GM10248 (cell line): ENCODE data around the gene RPL36.

Source experiments
- CTCF ChIA-PET: fragments of 300-600 bp; sonication (Branson Sonifier 250); formaldehyde crosslinking; extraction: SDS; loops from one replicate; lab custom pipeline; 2021; ENCODE audit warnings: antibody characterized with exemption; lab: Yijun Ruan, JAX
- POLR2A ChIA-PET: fragments of 350-650 bp; sonication (Branson Sonifier 250); formaldehyde crosslinking; extraction: SDS; loops from one replicate; lab custom pipeline; 2020; ENCODE audit warnings: antibody characterized with exemption; lab: Yijun Ruan, JAX
- DNase-seq: peaks from one replicate; pipeline ENCODE4 v3.0.0; 2012; ENCODE audit errors: extremely low spot score
- TF ChIP-seq, protein P1 (sequence below): IDR thresholded peaks from 2 replicates; pipeline ENCODE4 v1.5.1; 2012; ENCODE audit warnings: mild to moderate bottlenecking, low read depth; ENCODE audit errors: extremely low read depth, missing control alignments, control extremely low read depth

RPL36 gene

DNA sequence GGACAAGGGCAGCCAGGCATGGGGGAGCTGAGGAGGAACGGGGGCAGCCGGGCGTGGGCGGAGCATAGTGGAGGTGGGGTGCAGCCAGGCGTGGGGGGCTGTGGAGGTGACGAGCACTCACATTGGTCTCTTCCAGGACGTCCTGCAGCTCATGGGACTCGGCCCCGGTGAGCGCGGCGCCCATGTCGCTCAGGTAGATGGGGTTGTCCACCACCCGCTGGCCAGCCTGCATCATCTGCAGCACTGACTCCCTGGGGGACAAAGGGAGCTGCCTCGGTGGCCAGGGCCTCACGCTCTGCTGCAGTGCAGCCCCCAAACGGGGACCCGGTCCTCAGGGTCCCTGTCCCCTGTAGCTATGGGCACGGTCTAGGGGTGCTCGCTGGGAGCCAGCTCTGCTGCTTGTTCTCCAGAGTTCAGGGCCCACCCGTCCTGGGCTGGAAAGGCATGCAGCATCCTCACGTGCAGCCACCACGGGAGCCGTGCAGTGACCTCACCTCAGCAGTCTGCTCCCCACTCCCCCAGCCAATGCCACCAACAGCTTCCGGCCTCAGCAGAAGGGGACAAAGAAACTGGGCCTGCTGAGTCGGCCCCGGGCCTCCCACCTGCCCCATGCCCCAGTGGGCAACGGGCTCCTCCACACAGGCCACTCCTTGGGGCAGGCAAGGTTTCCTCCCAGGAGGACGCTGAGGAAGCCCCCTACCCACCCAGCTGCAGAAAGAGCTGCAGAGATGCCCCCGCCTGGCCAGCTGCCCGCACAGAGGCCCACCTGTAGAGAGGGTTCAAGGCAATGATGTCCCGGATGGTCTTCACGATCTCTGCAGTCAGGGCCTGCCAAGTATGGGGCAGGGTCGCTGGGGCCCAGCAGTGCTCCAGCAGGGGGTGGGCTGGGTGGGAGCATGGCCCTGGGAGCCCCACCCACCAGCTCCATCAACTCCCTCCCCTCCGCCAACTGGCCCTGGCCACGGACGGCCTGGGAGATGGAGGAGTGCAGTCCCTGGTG, 17.8 kb downstream of the RPL36 start:
- TF ChIP-seq, protein P1, sequence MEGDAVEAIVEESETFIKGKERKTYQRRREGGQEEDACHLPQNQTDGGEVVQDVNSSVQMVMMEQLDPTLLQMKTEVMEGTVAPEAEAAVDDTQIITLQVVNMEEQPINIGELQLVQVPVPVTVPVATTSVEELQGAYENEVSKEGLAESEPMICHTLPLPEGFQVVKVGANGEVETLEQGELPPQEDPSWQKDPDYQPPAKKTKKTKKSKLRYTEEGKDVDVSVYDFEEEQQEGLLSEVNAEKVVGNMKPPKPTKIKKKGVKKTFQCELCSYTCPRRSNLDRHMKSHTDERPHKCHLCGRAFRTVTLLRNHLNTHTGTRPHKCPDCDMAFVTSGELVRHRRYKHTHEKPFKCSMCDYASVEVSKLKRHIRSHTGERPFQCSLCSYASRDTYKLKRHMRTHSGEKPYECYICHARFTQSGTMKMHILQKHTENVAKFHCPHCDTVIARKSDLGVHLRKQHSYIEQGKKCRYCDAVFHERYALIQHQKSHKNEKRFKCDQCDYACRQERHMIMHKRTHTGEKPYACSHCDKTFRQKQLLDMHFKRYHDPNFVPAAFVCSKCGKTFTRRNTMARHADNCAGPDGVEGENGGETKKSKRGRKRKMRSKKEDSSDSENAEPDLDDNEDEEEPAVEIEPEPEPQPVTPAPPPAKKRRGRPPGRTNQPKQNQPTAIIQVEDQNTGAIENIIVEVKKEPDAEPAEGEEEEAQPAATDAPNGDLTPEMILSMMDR = no peak
- no peak for DNase-seq
- CTCF ChIA-PET = interaction anchor here (1.5 to 7.9 kb wide), 2 partner anchors 13 to 20 kb away, joined by 4 to 64 read pairs; partner anchors contain the start of genes CATSPERD, LONP1 and RPL36
- POLR2A ChIA-PET = interaction anchor here (1.1 to 2.0 kb wide), 2 partner anchors 13 to 17 kb away, joined by 5 to 9 read pairs; partner anchors contain the start of genes CATSPERD and LONP1

DNA sequence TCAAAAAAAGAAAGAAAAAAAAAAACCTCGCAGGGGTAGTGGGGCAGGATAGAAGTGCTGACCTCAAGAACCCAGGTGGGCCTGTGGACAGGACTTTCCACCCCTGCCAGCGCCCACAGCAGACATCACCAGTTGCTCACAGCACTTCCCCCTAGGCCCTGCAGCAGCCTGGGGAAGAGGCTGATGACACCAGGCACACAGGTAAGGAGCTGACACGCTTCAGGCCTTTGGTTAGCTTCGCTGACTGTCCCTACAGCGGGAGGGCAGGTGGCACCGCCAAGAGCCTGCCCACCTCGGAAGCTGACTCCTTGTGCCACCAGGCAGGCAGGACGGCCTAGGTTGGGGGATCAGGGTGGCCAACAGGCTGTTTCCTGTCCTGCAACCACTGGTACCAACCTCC, 20.9 kb downstream of the RPL36 start:
- TF ChIP-seq, protein P1 = no peak
- POLR2A ChIA-PET = interaction anchor here (0.6 to 1.3 kb wide), 2 partner anchors 20 to 1473 kb away, joined by 3 to 4 read pairs; no protein-coding TSS in a partner anchor
- CTCF ChIA-PET = interaction anchor here (1.5 to 7.9 kb wide), 3 partner anchors 10 to 23 kb away, joined by 3 to 64 read pairs (median 5); partner anchors contain the start of gene RPL36

DNA sequence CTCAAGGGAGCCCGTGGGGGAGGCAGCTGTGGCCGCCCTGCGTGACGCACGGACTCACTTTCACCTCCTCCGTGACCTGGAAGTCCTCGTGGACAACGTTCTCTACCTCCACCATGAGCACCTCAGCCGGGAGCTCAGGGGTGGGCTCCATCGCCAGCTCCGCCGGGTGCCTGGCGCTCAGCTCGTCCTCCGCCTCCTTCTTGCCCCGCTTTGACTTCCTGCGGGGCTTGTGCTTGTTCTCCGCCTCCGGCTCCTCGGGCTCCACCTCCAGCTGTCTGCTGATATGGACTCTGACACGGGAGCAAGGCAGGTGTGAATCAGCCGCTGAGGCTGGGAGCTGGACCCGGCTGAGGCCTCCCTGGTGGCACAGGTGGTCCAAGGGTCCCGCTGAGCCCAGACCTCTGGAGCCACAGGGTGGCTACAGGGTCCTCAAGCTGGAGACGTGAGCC, 21.6 kb downstream of the RPL36 start:
- ChIA-PET POLR2A (interaction anchor here (0.6 to 1.3 kb wide), 3 partner anchors 16 to 1473 kb away, joined by 3 to 7 read pairs (median 3); partner anchors contain the start of gene RPL36), CTCF (interaction anchor here (1.5 to 7.9 kb wide), 3 partner anchors 9 to 24 kb away, joined by 3 to 64 read pairs (median 5); partner anchors contain the start of gene RPL36)
- DNase-seq = no peak
- TF ChIP-seq, protein P1 = no peak

More for the DNA sequence above, 20.9 kb downstream of the RPL36 start:
- no peak for DNase-seq

DNA sequence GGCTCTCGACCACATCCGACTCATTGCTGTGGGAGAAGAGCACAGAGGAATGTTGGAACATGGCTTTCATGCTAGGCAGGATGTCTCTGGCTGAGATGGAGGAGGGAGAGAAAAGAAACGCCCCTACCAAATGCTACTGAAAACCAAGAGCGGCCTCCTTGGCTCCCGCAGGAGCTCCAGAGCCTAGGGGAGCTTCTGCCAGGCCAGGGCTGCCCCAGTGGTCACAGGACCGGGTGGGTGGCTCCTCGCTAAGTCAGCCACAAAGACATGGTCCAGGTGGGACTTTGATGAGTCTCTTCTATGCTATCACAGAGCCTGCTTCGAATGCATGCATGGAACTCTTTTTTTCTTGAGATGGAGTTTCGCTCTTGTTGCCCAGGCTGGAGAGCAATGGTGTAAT, 23.1 kb downstream of the RPL36 start:
- ChIA-PET CTCF (interaction anchor here (1.4 to 7.9 kb wide), 3 partner anchors 22 to 81 kb away, joined by 3 to 64 read pairs (median 7); partner anchors contain the start of gene RPL36), POLR2A (interaction anchor here (0.9 to 1.1 kb wide), 2 partner anchors 22 to 26 kb away, joined by 3 read pairs; no protein-coding TSS in a partner anchor)
- no peak for DNase-seq
- TF ChIP-seq, protein P1 = no peak

DNA sequence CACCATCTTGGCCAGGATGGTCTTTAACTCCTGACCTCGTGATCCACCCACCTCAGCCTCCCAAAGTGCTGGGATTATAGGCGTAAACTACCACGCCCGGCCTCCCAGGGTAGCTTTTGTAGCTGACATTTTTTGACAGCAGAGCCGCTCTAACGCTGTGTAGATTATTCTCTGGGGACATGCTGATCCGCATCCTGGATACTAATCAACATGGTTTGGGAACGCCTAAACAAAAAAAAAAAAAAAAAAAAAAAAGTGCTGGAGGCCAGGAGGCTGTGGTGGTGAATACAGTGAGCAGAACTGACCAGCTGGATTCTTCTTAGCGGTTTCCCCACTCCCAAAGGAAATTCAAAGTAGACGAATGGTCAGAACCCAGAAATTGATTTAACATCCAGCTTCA, 24.7 kb downstream of the RPL36 start:
- ChIA-PET CTCF (interaction anchor here (7.9 kb wide), 1 partner anchor 27 kb away, joined by 64 read pairs; the partner anchor contains the start of gene RPL36), POLR2A (interaction anchor here (0.6 to 1.2 kb wide), 3 partner anchors 11 to 746 kb away, joined by 3 to 5 read pairs (median 3); partner anchors contain the start of gene KDM4B)
- DNase-seq = no peak
- TF ChIP-seq, protein P1 = no peak

DNA sequence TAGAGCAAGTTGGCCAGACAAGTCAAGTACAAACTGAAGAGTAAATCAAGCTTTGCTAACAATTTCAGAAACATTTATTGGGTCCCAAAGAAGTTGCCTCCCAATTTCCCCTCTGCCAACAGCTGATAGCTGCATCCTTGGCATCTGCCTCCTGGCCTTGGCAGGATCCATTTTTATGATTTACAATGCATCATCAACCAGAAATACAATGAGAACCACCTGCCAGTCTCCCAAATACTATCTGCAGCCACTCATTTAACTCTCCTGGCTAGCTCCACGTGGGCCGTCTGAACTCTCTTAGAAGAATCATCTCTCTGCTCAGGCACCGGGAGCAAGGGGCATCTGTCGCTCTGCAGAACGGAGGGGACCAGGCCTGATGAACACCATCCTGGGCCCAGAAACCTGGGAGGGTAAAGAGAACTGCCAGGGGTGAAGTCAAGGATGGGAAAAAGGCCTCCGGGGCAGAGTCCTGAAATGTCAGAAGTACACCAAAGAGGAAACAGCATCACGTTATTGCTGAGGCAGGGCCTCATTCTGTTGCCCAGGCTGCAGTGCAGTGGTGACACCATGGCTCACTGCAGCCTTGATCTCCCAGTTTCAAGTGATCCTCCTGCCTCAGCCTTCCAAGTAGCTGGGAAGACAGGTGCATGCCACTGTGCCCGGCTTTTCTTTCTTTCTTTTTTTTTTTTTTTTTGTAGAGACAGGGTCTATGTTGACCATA, 27.3 kb downstream of the RPL36 start:
- ChIA-PET CTCF (interaction anchor here (0.9 to 6.5 kb wide), 5 partner anchors 8 to 87 kb away, joined by 3 to 79 read pairs (median 3); partner anchors contain the start of gene RPL36), POLR2A (interaction anchor here (0.7 to 1.8 kb wide), 3 partner anchors 9 to 573 kb away, joined by 3 to 8 read pairs (median 4); partner anchors contain the start of gene RPL36)
- DNase-seq = no peak
- TF ChIP-seq, protein P1 = no peak
